HG02678 (cell line): ENCODE results near the gene DOCK11.

Experiments used
- ATAC-seq: cut with Tn5 transposase; IDR thresholded peaks from one replicate; pipeline ENCODE4 v1.9.1; 2021; ENCODE audit warnings: mild to moderate bottlenecking, moderate library complexity; ENCODE audit not compliant: unreplicated experiment

The DOCK11 gene

DNA sequence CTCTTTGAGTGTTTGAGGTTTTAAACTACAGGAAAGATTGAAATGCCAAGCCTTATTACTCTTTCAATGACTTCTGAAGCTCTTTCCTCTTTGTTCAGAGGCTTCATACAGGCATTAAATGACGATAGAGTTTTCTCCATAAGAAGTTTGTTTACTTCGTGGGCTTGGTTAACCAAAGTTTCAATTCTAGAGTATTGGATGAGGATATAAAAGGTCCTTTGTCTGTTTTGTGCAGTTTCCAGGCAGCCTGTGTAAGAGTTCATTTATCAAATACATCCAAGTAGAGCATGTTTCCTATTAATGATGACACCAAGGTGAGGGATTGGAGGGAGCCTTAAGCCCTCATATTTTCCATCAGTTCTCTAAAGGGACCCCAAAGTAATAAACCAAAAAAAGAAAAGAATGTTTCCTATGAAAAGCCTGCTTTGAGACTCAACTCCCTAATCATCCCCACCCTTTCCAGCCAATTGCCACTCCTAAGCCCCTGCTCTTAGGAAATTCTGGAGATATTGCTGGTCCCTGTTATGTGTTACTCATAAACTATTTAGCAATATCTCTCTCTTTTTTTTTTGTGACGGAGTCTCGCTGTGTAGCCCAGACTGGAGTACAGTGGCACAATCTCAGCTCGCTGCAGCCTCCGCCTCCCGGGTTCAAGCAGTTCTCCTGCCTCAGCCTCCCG, 125.6 kb downstream of the DOCK11 start:
- no peak for ATAC-seq

DNA sequence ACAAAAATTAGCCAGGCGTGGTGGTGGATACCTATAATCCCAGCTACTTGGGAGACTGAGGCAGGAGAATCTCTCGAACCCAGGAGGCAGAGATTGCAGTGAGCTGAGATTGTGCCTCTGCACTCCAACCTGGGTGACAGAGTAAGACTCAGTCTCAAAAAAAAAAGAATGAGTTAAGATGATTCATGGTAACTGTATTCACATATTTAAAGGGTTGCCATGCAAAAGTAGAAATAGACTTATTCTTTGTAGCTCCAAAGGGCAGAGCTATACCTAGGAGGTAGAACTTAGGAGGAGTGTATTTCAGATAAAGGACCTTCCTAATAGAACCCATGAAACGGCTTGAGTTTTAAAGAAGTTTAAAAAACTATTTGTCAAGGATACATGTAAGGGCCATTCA, 127.4 kb downstream of the DOCK11 start:
- ATAC-seq = no peak

DNA sequence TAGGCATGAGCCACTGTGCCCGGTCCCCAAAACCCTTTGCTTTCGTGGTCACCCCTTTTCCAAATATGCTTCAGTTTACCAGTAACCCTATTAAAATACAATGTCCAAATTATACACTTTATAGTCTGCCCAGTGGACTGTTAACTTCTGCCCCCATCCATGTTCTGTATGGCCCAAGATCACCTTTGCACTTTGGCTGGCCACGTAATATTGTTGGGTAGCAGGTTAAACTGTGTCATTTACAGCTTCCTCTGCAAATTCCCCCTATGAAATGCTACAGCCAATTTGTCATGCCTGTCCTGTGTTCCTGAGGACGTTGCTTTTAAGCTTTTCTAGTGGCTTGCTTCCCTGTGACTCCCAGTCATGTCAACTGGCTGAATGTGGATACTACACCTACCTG, 130.7 kb downstream of the DOCK11 start:
- ATAC-seq = no peak

DNA sequence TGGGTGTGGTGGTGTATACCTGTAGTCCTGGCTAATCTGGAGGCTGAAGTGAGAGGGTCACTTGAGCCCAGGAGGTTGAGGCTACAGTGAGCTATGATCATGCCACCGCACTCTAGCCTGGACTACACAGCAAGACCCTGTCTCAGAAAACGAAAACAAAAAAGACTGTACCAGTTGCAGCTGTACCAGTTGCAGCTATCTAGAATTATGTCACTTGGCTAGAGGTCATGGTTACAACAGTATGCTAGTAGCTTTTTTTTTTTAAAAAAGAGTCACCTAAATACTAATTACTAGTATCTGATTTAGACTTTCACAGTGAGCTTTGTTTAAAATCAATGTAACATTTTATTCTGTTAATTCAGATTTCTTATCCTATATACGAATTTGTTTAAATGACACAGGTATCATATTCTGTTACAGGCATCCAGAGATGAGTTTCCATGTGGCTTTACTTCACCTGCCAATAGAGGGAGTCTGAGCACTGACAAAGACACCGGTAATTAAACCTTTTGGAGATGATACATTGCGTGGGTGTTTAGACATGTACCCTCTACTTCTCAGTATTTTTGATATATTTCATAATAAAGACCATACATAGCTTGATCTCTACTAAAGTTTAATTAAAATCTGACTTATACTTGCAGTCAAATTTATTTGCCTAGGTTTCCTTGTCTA, 131.6 kb downstream of the DOCK11 start:
- ATAC-seq = no peak

DNA sequence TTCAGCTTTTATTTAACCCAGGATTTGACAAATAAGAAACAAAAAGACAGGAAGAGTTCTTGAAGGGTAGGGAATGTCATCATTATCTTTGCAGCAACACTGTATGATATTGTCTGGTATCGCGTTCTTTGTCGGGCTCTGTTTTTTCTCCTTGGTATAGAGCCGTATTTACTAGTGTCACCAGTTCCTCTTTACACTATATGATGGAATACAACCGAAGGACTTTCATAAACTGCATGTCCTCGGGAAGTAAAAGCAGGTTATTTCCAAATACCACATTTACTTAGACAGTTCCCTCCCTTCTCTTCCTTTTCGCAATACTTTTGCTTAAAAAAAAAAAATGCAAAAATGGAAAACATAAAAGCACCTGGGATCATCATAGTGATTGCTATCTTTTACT, 135.2 kb downstream of the DOCK11 start:
- ATAC-seq = no peak

DNA sequence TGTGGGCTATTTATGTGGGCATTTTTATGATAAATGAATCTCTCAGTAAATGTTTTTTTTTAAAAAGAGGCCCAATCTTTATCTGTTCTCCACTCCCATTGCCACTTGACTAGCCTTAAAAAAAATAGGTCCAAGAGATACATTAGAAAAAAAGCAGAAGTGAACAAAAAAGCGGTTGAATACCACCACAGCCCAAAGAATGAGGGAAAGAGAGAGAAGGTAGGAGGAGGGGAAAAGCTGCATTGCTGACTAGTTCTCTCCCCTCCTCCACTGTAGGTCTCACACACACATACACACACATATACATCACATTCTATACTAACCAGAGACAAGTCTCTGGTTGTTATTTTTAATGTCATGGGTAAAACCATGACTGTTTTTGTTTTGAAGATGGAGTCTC, 136.0 kb downstream of the DOCK11 start:
- peak; percentile 44 for ATAC-seq

DNA sequence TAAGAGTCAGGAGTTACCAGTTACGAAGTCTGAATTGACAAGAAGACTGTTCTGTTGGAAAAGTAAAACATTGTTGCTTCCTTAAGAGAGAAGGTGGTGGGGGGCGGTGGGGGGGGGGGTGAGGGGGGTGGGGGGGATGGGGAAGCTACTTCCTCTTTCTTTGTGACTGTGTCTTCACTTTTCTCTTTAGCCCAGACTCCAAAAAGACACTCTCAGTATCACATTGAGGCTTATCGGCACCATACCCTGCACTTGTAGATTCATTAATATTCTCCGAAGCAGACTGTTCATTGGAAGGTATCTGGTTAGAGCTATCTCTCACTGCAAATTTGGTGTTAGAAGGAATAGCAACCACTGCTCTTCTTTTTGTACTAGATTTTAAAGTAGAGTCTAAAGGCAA, 137.2 kb downstream of the DOCK11 start:
- no peak for ATAC-seq

DNA sequence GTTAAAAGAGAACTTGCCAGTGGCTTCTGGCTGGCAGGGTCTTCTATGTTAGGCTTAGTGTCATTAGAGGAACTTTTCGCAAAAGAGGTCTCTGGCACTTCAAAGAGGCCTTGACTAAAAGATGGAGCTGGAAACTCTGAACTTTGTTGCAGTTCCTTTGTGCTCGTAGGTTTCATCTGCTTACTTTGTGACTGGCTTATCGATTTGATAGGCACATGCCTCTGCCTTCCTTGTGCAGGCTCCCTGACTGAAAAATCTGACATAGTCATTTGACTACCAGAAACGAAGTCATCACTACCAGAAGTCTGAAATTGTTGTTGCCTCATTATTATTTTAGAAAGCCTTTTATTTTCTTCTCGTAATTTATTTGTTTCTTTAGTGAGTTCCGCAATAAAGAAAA, 137.9 kb downstream of the DOCK11 start:
- no peak for ATAC-seq

DNA sequence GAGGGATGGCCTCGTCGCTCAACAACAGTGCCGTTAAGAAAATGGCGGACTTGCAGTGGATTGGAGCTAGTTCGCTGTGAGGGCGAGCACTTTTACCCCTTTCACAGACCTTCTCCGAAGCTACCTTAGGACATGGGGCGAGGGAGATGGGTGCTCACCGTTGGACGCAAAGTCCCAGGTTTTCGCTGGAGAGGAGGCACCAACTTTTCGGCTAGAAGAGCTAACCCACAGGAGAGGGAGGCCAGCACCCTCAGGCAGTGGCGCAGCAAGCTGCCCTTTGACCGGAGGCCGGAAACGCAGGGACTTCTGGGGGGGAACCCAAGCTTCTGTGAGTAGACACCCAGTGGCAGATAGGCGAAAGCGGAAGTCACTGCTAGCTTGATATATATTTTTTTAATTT, 138.7 kb downstream of the DOCK11 start:
- ATAC-seq = no peak

DNA sequence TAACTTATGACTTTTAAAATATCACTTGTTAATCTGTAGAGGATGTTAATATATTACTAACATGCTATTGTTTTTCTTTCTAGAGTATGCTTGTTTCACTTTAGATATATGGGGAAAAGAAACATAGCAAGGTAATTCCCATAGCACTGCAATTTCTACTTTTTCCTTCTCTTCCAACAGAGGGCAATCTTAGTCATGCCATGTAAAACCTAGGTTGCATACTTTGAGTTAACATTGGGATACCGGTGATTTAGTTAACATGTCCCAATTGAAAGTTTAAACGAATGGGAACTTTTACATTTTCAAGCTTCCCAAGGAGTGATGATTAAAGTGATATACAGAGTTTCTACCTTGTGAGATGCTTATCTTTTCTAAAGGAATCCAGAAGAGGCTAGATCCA, 142.4 kb downstream of the DOCK11 start:
- ATAC-seq = no peak

DNA sequence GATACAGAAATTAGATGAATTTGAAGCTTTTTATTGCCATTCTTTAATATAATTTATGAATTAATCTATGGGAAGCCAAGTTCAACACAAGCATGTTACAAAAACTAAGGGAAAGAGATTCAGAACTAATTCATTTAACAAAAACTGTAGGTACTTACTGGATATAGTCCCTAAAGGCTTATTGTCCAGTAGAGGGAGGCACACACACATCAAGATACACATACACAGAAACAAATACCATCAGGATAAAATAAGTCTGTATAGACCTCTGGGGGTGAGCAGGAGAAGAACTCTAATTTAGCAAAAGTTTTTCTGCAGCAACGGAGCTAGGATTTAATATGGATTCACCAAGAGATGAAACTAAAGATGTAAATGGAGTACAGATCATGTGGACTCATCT, 148.8 kb downstream of the DOCK11 start:
- ATAC-seq = no peak

DNA sequence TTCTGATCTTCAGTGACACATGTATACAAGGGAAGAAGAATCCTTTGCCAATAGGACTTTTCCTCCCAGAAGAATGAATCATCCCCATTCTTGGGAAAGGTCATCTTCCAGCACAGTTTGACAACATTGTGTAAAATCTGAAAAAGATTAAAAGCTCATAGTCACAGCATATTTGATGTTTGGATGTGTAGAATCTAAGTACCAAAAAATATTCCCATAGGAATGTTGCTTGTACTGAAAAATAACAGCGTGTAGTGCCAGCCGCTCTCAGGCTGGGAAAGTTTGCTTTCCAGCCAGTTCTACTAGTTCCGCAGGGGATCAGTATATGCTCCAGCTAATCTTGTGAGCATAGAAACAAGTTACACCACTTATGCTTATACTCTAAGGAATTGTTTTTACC, 157.1 kb downstream of the DOCK11 start:
- no peak for ATAC-seq

DNA sequence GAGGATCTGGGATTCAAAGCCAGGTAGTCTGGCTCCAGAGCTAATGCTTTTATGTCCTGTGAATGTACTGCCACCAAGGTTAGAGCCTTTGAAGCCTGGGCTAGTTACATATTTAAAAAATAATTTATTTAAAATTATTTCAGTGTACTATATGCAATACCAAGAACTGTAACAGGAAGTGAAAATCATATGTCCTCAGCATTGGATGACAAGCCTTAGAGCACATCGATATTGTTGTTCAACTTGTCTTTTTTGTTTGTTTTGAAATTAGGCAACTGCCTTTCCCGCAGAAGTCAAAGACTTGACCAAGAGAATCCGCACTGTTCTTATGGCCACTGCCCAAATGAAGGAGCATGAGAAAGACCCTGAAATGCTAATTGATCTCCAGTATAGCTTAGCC, 158.7 kb downstream of the DOCK11 start:
- ATAC-seq = no peak

DNA sequence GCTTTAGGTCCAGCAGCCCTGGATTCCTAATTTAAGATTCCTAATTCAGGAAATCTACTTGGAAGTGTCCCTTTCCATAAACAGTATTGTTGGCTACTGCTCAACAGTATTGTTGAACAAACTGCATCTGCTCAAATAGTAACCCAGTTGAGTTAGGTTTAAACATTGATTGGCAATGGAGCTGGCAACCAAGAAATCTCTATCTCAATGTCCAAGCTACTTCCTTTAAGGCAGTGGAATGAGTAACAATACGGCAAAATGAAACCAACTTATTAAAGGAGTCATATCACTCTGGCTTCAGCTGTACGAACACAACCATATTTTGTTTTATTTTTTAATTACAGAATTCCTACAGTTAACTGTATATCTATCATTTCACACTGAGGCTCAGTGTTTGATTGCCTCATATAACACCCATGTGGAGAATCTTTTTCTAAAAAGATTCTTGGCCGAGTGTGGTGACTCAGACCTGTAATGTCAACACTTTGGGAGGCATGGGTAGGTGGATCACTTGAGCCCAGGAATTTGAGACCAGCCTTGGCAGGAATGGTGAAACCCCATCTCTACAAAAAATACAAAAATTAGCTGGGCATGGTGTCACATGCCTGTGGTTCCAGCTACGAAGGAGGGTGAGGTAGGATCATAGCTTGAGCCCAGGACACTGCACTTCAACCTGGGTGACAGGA, 160.1 kb downstream of the DOCK11 start:
- ATAC-seq = no peak

DNA sequence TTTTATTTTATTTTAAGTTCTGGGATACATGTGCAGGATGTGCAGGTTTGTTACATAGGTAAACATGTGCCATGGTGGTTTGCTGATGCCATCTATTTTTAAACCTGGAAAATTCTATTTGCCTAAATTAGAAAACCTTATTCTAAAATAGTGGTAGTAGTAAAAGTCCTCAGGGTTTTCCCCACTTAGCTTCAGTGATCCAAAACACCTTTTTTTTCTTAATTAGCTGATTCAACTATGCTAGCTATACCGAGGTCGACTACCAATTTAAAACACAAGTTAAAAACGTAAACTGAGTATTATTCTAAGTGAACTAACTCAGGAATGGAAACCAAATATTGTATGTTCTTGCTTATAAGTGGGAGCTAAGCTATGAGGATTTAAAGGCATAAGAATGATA, 161.8 kb downstream of the DOCK11 start:
- ATAC-seq = no peak

DNA sequence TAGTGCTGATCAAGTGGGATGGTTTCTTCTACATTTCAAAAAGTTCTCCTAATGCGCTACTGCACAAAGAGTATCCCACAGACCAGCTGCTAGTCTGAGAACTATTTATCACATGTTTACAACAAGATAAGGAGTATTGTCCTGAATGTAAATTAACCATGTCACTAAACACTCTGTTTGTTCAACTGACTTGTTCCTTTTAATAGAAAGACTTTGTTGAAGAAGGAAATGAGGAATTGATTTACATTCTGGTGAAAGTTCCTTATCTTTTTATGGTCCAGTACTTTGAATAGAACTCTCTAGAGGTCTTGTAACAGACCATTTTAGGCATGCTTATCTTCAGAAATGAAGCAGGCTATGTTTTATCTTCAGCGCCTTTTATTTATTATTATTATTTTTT, 164.5 kb downstream of the DOCK11 start:
- ATAC-seq = no peak

DNA sequence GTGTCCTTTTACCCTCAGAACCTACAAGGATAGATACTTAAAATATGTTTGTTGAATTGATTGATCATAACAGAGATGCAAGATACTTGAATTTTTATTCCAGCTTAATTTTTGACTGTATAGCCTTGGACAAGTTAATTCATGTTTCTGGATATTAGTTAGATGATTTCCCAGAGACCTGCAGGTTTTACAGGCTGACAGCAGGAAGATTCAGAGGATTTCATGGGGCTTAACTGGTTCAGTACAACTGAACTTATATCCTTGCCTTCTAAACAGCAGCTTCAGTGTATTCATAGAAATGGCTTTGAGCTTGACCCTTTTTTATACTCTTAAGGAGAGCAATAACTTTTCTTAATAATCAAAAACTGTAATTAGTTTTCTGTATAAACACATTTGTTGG, 169.6 kb downstream of the DOCK11 start:
- ATAC-seq = no peak

DNA sequence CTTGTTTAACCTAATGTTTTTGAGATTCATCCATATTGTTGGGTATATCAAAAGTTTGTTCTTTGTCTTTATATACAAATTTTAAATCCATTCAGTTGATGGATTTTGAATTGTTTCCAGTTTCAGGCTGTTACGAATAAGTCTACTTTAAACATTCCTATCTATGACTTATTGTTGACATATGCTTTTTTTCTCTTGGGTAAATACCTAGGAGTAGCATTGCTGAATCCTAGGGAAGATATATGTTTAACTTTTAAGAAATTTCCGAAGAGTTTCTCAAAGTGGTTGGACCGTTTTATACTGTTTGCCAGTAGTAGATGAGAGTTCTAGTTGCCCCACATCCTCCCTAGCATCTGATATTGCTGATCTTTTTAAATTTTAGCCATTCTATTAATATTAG, 170.9 kb downstream of the DOCK11 start:
- ATAC-seq = no peak

DNA sequence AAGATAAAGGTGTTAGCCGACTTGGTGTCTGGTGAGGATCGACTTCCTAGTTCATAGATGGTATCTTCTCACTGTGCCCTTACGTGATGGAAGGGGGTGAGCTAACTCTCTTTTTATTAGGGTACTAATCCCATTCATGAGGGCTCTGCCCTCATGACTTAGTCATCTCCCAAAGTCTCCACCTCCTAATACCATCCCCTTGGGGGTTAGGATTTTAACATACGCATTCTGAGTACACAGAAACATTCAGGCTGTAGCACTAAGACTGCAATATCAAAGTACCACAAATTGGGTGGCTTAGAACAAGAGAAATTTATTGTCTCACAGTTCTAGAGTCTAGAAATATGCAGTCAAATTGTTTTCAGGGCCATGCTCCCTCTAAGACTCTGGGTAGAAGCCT, 173.8 kb downstream of the DOCK11 start:
- no peak for ATAC-seq

DNA sequence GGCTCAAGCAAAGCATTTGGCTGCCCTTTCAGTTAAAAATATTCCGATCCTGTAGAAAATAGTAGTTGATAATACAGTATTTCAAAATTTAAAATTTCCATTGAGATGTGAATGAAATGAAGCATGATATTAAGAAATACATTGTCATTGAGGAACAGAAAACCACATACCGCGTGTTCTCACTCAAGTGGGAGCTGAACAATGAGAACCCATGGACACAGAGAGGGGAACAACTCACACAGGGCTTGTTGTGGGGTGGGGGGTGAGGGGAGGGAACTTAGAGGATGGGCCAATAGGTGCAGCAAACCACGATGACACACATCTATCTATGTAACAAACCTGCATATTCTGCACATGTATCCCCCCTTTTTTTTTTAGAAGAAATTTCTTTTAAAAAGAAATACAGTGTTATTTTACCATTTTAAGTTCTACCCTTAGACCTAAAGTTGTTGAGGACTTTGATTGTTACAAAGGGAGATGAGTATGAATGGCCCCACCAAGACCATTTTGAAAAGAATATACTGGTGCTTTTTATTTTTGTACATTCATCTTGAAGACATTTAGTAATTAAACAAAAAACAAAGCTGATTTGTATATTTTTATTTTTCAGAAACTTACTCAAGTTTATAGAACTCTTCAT, 179.8 kb downstream of the DOCK11 start:
- no peak for ATAC-seq

DNA sequence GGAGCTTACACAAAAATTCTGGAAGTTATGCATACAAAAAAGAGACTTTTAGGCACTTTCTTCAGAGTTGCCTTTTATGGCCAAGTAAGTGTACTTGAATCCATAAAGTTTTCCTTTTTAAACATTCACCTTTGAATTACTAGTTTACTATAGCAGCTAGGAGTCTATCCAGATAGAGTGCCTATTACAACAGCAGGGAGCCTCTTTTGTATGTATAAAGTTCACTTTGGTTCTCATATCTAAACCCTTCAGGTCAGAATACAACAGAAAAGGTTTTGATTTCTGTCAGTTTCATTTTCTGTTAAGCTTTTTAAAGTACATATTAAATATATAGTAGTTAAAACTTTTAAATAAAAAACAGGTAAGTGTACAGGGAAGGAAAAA, 180.3 kb downstream of the DOCK11 start:
- ATAC-seq = no peak

DNA sequence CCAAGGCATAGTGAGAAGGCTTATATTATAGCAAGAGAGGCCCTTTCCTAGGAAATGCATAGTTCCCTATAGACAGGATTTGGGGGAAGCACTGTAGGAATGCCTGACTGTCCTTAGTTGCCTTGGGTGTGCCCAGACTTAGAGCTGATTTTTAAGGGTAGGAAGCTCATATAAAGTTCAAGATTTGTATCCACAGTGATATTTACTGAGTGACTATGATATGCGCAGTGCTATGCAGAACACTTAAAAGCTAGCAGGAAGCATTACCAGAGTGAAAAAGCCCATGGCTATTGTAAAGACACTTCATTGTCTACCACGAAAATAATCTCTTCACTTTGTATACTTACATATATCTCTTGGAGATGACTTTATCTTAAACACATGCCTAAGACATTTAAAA, 181.7 kb downstream of the DOCK11 start:
- no peak for ATAC-seq
